Midbrain (tissue), 1 donor: ENCODE data around the gene SLC16A11.
"Not testable (repeated sequence)": the region's sequence is repeated elsewhere in the genome, so short reads cannot be mapped to it uniquely, and the experiment has no call there.

Experiments
- DNase-seq: peaks from one replicate; lab custom pipeline; 2025; lab: John Stamatoyannopoulos, UW

The SLC16A11 gene

GRCh38 chr17:7043497-7044198 is at the start of gene SLC16A11:
SLC16A11 (minus strand) TSS chr17:7044092; CDS start chr17:7043513, 579 bp downstream.
- DNase-seq: no peak

- DNase-seq: not testable (repeated sequence)
Observed at GRCh38 chr17:7091311-7092005, 47.6 kb upstream of the SLC16A11 start.

- not testable (repeated sequence) for DNase-seq
Observed at GRCh38 chr17:7089570-7089969, 45.7 kb upstream of the SLC16A11 start.

GRCh38 chr17:7088442-7088841 is 44.5 kb upstream of the SLC16A11 start:
- DNase-seq: not testable (repeated sequence)

- DNase-seq: no peak
Observed at GRCh38 chr17:7084088-7084487, 40.2 kb upstream of the SLC16A11 start.

GRCh38 chr17:7083592-7083991 is 39.7 kb upstream of the SLC16A11 start:
- DNase-seq: no peak

- DNase-seq: no peak
Observed at GRCh38 chr17:7081341-7082062, 37.6 kb upstream of the SLC16A11 start.

DNA sequence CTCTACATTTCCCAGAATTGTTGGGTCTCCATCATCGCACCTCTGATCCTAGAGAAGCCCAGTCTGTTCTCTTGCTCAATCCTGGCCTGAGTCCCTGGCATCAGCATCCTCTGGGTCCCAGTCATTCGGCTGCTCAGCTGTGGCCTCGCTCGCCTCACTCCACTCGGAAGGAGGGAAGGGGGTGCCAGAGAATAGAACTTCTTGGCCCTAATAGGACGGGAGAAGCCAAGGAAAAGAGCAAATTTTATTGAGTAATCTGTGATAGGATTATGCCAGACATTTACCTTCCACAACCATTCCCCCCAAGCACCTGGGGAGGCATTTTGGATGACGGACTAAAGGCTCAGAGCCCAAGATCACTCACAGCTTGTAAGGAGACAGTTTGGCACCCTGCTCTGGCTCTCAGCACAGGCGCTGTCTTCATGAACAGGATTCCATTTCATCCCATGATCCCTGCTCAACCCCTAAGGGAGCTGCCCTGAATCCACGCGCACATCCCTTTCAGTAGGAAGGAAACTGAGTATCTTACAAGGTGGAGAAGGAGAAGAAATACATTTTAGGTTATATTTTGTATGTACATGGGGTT is 36.7 kb upstream of the SLC16A11 start:
- no peak for DNase-seq

DNA sequence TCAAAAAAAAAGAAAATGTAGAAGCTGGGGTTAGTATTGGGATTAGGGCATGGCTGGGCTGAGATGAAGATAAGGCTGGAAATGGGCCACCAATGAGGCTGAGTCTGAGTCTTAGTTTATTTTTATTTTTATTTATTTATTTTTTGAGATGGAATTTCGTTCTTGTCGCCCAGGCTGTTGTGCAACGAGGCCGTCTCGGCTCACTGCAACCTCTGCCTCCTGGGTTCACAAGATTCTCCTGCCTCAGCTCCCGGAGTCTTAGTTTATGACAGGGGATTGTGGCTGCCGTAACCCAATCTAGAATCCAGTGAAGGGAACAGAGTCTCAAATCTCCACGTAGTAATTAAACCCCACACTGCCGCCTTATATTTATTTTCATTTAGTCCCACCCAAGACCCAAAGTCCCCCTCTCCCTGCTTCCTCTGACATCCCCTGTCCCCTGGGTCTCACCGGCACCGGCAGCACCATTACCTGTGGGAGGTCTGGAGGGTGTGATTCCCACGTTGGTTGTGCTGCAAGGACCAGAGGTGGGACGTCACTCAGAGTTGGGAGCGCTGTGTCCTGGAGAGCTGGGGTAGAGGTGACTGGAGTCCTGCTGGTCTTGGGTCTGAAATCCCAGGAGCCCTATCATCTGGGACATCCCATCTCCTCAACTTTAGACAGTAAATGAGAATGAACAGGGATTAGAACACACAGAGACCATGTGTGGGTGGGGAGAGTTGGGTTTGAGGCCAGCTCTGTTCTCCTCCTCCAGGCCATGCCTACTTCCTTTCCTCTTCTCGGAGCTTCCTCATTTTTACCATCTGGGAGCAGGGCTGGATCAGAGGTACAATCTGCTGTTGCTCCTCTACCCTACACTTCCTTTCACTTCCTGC is 35.9 kb upstream of the SLC16A11 start, which contains the start of gene CLEC10A:
TSS of gene CLEC10A (minus strand) at position 671 of the 875 bp plus-strand sequence. CDS start 1,439 bp downstream, outside the sequence.
- DNase-seq: no peak

DNA sequence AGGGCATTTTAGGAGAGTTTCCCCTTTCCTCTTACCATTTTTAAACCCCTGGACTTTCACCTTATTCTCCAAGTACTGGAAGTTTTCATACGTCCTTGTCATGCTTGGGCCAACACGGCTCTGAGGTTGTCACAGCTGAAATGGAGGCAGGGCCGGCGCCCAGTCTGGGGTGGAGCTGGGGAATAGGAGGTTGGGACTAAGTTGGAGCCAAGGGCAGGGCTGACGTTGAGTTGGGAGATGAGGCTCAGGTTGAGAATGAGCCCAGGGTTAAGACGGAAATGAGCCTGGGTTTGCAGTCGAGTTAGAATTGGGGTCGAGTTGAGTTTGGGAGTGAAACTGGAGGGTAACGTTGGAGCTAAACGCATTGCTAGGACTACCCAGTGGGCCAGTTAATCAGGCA is 34.8 kb upstream of the SLC16A11 start:
- DNase-seq: no peak

DNA sequence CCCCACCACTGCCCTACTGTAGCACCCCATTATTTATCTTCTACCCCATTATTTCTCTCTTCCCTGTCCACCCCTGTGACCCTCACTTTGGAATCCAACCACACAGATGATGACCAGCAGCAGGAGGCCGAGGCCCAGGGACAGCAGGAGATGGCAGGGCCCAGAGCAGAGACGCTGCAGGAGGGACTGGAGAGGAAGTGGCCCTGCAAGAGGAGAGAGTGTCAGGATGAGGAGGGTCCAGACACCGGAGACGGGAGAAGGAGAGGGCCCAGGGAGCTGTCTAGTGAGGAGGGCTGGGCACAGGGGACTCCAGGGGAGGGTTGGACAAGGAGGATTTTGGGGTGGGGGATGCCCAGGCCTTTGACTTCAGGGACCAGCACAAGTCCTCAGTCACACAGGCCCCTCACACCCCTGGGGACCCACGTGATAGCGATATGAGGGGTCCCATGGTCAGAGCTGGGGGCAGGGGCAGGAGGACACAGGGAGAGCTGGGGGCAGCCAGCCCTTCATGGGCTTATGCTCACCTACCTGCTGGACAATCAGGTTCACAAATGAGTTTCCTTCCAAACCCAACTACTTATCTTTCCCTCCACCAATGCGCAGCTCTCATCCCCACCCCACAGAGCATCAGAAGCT is 34.1 kb upstream of the SLC16A11 start:
- no peak for DNase-seq

- DNase-seq: no peak
Observed at GRCh38 chr17:7074931-7075330, 31.0 kb upstream of the SLC16A11 start.

DNA sequence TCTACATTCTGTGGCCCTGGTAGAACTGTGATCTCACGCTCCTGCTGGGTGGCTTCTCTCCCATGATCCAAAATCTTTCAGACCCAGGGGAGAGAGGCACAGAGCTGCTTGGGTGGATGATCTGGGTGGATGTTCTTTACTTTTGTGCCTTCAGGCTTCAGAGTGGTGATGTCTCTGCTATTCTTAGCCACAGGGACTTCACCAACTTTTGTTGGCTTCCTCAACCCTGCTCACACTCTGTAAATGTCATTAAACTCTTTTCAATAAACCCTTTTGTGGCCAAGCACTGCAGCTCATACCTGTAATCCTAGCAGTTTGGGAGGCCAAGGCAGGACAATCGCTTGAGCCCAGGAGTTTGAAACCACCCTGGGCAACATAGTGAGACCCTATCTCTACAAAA is 28.5 kb upstream of the SLC16A11 start:
- DNase-seq: no peak

DNA sequence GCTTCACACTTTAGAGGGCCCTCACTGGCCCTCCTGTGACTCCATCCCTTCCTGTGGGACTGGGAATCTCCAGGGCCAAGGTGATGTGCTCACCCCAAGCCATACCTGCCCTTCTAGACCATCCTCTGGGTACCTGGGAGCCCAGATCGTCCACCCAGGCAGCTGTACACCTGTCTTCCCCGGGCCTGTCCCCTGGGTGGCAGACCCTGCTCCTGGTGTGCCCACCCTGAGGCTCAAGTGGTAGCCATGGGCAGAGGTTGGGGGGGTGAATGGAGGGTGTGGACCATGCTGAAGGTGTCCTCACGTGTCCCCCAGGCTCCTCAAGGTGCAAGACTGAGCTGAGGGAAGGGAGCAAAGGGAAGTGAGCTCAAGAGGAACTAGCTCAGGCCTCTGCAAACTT is 26.8 kb upstream of the SLC16A11 start:
- no peak for DNase-seq

DNA sequence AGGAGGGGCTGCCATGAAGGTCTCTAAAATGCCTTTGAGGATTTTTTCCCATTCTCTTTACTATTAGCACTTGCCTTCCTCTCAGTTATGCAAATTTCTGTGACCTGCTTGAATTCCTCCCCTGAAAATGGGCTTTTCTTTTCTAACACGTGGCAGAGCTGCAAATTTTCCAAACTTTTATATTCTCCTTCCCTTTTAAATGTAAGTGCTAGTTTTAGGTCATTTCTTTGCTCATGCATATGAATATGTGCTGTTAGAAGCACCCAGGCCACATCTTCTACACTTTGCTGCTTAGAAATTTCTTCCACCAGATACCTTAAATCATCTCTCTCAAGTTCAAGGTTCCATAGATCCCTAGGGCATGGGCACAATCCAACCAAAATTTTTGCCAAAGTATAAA is 24.4 kb upstream of the SLC16A11 start:
- DNase-seq: no peak

DNA sequence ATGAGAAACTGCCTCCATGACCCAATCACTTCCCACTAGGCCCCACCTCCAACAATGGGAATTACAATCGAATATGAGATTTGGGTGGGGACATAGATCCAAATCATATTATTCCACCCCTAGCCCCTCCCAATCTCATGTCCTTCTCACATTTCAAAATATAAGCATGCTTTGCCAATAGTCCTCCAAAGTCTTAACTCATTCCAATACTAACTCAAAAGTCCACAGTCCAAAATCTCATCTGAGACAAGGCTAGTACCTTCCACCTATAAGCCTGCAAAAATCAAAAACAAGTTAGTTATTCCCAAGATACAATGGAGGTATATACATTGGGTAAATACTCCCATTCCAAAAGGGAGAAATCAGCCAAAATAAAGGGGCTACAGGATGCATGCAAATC is 23.3 kb upstream of the SLC16A11 start:
- no peak for DNase-seq

DNA sequence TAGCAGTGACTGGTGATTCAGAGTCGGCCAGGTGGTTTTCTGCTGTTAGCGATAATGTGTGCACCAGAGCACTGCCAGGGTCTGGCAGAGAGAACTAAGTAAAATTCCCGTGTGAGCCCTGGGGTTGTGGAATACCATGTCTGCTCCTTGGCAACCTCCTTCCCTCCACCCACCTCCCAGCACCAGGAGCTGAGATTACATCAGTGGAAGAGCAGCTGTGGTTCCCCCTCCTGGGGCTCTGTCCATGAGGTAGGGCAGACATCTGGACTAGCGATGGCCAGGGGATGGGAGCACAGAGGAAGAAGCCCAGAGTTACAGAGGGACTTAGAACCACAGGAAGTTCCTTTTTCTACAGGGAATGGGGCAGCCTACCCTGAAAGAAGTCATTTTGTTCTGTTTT is 20.4 kb upstream of the SLC16A11 start:
- DNase-seq: no peak

GRCh38 chr17:7063518-7064094 is 19.7 kb upstream of the SLC16A11 start:
- no peak for DNase-seq

- DNase-seq: no peak
Observed at GRCh38 chr17:7060165-7060891, 16.4 kb upstream of the SLC16A11 start.
